Measurements from ENCODE around the gene FTL. TPM values are rescaled to one million over a fixed set of nuclear protein-coding genes. Genes with fewer than 3 reads are reported as not detected.
A peak's percentile ranks its signal among the peaks of the same experiment; 100 is the strongest.

The FTL gene
- total and polyA plus RNA-seq, 12 donors = 450 to 3,518 (median 747) TPM

DNA sequence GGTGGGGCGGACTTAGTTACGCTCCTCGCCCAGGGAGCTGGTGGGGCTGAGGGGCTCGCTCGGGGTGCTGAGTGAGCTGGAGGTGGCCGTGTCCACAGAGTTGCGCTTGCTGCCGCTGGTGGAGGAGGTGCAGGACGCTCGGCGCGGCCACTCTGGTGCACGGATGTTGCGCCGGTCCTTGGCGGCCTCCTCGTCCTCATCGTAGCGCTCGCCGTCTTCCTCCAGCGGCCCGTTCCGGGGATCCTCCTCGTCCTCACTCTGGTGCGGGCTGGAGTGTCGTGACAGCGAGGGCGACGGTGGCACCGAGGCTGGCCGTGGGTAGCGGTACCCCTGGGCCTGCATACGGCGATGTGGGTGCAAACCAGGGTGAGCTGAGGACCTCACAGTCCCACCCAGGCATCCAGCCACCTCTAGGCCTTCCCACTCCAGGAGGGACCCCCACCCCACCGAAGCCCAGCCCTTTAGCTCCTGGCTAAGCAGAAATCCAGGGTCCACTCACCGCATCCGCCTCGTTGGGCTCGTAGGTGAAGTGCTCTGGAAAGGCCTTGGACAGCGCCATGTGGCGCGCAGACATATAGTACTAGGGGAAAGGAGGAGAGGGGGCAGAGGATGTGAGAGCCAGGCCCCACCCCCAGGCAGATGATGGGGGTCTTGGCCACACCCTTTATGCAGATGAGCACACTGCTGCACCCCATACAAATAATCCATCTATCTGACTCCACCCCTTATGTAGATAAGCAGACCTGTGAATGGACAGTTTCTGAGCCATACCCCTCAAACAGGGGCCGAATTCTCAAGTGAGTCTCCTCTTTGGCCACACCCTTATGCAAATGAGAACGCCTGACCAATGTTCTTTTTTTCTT, 4.4 kb downstream of the FTL start:
- ATAC-seq (no peak), DNase-seq (no peak)
- H3K9me3 ChIP-seq = no peaks in the 10 kb centered on the region
- H3K36me3 ChIP-seq = peaks cover 0 to 88% (median 62%) of the 10 kb centered on the region in 9 donors
- no peak overlapping the region for H3K4me3 ChIP-seq
- TF ChIP-seq, protein P1, sequence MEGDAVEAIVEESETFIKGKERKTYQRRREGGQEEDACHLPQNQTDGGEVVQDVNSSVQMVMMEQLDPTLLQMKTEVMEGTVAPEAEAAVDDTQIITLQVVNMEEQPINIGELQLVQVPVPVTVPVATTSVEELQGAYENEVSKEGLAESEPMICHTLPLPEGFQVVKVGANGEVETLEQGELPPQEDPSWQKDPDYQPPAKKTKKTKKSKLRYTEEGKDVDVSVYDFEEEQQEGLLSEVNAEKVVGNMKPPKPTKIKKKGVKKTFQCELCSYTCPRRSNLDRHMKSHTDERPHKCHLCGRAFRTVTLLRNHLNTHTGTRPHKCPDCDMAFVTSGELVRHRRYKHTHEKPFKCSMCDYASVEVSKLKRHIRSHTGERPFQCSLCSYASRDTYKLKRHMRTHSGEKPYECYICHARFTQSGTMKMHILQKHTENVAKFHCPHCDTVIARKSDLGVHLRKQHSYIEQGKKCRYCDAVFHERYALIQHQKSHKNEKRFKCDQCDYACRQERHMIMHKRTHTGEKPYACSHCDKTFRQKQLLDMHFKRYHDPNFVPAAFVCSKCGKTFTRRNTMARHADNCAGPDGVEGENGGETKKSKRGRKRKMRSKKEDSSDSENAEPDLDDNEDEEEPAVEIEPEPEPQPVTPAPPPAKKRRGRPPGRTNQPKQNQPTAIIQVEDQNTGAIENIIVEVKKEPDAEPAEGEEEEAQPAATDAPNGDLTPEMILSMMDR (IDR thresholded peaks at IDR 0.05) = no peak
- peaks cover 8 to 56% (median 42%) of the 10 kb centered on the region in 9 donors for H3K4me1 ChIP-seq
- intact Hi-C loops (cut with DNase I) = loop anchor here in 9 of 10 donors (2.0 to 10.0 kb wide), 11 partner anchors 92 to 335 kb away; partner anchors contain the start of genes PPP1R15A (in 4 of the 9), CA11 (in 2 of the 9) and DBP (in 2 of the 9)
- H3K27ac ChIP-seq = peak overlapping the region in 3 of 10 donors; percentile 38 to 93 (median 68)
- 94% methylated on average over 45 of the region's 45 CpGs for WGBS, 2 donors
- no peaks in the 10 kb centered on the region for H3K27me3 ChIP-seq

GRCh38 chr19:48970139-48970766, 5.1 kb downstream of the FTL start:
- Histone ChIP-seq H3K27ac (peak overlapping the region in 7 of 10 donors; percentile 3 to 68 (median 39)), H3K27me3 (no peaks in the 10 kb centered on the region), H3K36me3 (peaks cover 0 to 93% (median 64%) of the 10 kb centered on the region in 9 donors), H3K4me3 (no peak overlapping the region), H3K4me1 (peaks cover 5 to 52% (median 39%) of the 10 kb centered on the region in 9 donors), H3K9me3 (no peaks in the 10 kb centered on the region)
- WGBS, 2 donors = 89 to 90% methylated on average over 23 of the region's 23 CpGs
- TF ChIP-seq, protein P1 (IDR thresholded peaks at IDR 0.05) = no peak
- ATAC-seq = no peak
- DNase-seq = no peak
- intact Hi-C loops (cut with DNase I) = loop anchor here in 6 of 10 donors (2.0 to 10.0 kb wide), 6 partner anchors 127 to 178 kb away; no protein-coding TSS in a partner anchor

DNA sequence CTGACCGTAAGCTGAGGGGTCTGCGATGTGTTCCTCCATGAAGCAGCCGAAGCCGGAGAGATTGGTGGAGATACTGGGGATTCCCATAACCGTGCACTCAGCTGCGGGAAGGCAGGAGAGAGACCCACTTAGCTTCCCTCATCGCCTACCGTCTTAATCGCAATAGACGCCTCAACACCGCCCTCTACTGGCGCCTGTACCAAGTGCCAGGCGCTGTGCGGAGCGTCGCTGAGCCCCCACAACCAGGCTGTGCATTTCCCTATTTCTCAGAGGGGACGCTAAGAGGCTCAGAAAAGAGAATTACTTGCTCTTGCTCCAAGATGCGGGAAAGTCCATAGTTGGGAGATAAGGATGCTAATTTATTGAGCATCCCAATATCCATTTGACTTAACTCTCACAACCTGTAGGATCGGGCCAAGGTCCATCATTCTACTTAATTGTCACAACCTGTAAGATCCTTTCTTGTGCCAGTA, 5.8 kb downstream of the FTL start:
- ATAC-seq = peak; percentile 7 to 69 (median 64)
- intact Hi-C loops (cut with DNase I) = loop anchor here in 6 of 10 donors (2.0 to 10.0 kb wide), 6 partner anchors 128 to 179 kb away; no protein-coding TSS in a partner anchor
- H3K4me3 ChIP-seq = no peak overlapping the region
- peak; percentile 79 to 85 for DNase-seq
- TF ChIP-seq, protein P1 (IDR thresholded peaks at IDR 0.05) = peak; percentile 75 to 95 (median 93)
- H3K27ac ChIP-seq = peak overlapping the region in 8 of 10 donors; percentile 3 to 68 (median 35)
- no peaks in the 10 kb centered on the region for H3K27me3 ChIP-seq
- peaks cover 0 to 100% (median 68%) of the 10 kb centered on the region in 9 donors for H3K36me3 ChIP-seq
- WGBS, 2 donors = 19 to 20% methylated on average over 19 of the region's 19 CpGs
- H3K4me1 ChIP-seq = peaks cover 5 to 51% (median 38%) of the 10 kb centered on the region in 9 donors
- no peaks in the 10 kb centered on the region for H3K9me3 ChIP-seq
